ENCODE measurements around the gene PAK2.
"Not testable (repeated sequence)": the region's sequence is repeated elsewhere in the genome, so short reads cannot be mapped to it uniquely, and the experiment has no call there.

The PAK2 gene

GRCh38 chr3:196737655-196738054 lies 2.0 kb upstream of the PAK2 start:
- DNase-seq = no peak

DNA sequence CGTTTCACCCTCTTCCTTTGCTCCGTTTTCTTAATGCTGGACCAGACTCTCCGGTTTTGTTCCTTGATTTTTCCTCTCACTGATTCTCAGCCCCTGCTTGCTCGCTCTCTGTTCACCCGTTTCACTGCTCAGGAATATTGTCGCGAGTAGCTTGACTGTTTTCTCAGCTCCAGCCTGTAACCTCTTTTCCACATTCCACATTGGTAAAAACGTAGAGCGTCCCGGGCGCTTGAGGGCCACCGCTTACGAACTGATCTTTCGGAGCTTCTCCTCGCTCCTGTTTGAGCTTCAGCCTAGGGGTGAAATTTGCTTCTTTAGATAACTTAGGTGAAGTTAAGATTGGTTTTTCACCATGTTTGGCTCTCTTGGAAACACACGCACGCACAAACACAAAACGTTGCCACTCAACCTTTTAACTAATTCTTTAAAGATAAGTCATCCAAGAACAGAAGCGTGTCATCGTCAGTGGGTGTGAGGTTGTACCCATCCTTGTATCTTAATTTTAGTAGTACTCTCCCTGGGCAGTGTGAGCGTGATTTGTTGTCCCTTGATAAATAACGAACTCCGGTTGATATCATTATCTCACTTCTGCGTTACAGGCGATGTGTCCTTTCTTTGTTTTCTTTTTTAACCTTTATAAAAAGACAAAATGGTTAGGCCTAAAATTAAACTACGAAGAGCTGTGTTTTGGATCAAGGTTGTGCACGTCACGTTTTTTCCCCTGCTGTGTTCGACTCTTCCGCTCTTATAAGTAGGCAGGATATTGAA lies 1.0 kb downstream of the PAK2 start:
- peak; percentile 42 for DNase-seq

DNA sequence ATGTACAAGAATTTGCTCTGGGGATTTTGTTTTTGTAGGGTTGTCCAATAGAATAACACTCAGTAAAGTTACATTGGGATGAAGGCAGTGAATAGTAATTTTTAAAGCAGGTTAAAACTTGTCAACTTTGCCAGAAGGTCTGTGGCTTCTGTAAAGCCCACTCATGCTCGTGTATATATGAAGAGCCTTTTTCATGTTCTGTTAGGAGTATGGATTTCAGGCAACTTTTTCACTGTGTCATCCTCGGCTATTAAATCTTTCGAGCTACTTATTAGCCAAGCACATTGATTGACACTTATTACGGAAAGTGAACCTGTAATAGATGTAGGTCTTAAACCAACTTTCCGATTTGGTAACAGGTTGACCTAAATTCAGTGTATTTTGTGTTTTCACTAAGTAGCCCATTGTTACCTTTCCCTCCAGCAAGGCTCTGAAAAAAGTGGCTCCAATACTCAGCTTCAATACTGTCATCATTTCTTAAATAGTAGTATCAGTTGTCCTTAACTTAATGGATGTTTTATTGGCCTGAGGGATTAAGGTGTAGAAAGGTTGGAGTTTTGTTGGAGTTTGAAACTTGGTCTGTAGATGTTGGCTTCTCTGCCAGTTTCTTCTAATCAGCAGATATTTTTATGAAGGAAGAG lies 1.7 kb downstream of the PAK2 start:
- DNase-seq = no peak

DNA sequence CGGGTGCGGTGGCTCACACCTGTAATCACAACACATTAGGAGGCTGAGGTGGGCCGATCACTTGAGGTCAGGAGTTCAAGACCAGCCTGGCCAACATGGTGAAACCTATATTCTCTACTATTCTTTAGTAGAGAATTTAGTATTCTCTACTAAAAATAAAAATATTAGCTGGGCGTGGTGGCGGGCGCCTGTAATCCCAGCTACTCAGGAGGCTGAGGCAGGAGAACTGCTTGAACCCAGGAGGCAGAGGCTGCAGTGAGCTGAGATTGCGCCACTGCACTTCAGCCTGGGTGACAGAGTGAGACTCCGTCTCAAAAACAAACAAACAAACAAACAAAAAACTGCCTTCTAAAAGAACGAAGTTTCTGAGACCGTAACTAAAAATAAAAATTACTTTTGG lies 3.9 kb downstream of the PAK2 start:
- not testable (repeated sequence) for DNase-seq

GRCh38 chr3:196749125-196749524 lies 9.5 kb downstream of the PAK2 start:
- DNase-seq = no peak

DNA sequence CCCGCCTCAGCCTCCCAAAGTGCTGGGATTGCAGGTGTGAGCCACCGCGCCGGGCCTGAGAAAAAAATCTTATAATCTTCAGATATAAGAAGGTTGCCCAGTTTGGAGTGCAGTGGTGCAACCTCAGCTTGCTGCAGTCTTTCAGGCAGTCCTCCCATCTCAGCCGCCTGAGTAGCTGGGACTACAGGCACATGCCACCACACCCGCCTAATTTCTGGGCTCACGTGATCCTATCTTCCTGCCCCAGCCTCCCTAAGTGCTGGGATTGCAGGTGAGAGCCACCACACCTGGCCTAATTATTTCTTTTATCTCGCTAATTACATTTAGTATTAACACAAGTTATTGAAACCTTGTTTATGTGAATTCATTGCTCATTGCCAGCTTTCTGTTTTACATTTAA lies 13.5 kb downstream of the PAK2 start:
- no peak for DNase-seq

GRCh38 chr3:196754091-196754981 lies 14.7 kb downstream of the PAK2 start:
- DNase-seq = no peak

GRCh38 chr3:196756732-196757131 lies 17.1 kb downstream of the PAK2 start:
- DNase-seq = no peak

GRCh38 chr3:196757876-196758739 lies 18.5 kb downstream of the PAK2 start:
- no peak for DNase-seq

GRCh38 chr3:196763179-196763578 lies 23.5 kb downstream of the PAK2 start:
- no peak for DNase-seq

DNA sequence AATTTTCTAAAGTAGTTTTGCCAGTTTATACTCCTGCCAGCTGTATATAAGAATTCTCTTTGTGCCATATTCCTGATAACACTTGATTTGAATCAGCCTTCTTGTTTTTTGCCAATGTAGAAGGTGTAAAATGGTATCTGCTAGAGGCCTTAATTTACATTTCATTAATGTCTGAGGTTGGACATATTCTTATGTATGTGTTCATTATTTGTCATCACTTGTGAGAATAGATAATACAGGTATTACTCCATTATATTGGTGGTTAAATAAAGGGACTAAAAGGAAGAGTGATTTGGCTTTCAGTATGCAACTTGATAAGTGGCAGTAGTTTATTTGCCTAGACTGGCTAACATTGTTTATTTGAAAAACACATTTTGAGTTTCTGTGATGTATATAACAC lies 25.8 kb downstream of the PAK2 start:
- DNase-seq = no peak

DNA sequence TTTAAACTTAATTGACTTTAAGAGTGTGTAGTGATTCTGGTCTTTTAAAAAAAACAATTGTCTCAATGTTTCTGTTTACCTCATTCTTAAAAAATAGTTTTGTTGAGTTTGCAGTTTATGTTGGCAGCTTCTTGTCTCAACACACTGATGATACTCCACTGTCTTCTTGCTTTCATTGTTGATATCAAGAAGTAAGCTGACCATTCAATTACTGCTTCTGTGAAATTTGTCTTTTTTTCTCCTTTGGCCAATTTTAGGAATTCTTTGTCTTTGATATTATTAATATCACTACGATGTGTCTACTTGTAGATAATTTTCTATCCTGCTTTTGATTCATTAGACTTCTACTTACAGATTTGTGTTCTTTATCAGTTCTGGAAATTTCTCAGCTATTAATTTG lies 31.4 kb downstream of the PAK2 start:
- DNase-seq = no peak

GRCh38 chr3:196772102-196772501 lies 32.4 kb downstream of the PAK2 start:
- no peak for DNase-seq

- no peak for DNase-seq
These were observed 33.2 kb downstream of the PAK2 start for GRCh38 chr3:196772897-196773296.

- peak; percentile 25 for DNase-seq
These were observed 34.6 kb downstream of the PAK2 start for GRCh38 chr3:196774191-196774820.

DNA sequence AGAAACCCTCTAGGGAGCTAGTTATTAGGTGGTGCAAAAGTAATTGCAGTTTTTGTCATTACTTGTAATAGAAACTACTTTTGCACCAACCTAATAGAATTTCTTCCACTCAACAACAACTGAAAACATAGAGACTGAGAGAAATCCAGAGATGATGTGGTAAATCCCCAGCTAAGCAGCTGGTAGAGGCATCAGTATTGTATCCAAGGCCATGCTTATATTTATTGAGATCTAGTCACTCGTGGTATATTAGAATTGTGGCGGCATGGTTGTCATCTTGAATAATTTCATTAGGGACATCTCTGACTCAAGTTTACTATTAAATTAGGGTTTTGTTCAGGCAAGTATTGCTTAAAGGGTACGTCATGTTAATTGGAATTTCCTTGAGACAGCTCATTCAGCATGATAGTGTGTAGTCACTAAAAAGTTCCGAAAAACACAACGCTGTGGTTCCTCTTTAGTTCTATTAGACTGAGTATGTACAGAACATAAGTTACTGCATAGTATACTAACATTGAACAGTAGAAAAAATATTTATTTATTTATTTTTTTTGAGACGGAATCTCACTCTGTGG lies 35.3 kb downstream of the PAK2 start:
- DNase-seq = no peak

DNA sequence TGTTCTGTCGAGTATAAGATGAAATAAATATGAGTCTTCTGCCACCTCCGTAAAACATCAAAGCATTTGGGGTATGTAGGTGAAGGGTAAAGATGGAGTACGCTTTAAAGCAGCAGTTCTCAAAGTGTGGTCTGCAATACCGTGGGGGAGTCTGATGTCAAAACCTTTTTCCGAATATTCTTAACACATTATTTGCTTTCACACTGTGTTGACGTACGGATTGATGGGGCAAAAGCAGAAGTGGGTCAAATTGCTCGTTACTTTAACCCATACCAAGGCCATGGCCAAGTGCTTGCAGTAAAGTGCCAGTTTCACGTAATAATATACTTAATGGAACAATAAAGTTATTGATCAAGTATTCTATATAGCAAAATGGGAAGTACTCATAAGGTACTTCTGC lies 36.3 kb downstream of the PAK2 start:
- no peak for DNase-seq

DNA sequence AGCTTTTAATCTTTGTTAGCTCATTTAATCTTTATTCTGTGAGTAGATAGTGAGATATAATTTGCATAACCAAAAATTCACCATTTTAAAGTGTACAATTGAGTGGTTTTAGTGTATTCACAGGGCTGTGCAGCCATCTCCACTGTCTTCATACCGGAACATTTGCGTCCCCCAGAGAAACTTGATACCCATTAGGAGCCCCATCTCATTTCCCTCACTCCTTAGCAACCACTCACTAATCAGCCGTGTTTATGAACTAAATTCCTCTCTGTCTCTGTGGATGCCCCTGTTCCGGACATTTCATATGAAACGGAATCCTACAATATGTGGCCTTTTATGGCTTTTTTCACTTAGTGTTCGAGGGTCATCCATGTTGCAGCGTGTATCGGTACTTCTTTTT lies 38.2 kb downstream of the PAK2 start:
- DNase-seq = no peak

- DNase-seq = no peak
These were observed 39.1 kb downstream of the PAK2 start for GRCh38 chr3:196778755-196779154.

DNA sequence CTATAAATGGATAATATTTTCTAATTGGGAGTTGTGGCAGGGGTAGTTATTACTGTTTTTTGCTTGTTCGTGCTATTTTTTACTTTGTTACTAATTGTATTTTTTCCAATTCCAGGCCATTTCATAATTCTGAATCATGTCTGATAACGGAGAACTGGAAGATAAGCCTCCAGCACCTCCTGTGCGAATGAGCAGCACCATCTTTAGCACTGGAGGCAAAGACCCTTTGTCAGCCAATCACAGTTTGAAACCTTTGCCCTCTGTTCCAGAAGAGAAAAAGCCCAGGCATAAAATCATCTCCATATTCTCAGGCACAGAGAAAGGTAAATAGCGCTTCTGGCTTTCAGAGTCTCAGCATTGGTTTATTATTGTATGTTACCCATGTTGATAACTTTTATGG lies 42.9 kb downstream of the PAK2 start:
- DNase-seq = no peak

- DNase-seq = no peak
These were observed 48.9 kb downstream of the PAK2 start for GRCh38 chr3:196788528-196788927.

GRCh38 chr3:196789885-196790359 lies 50.3 kb downstream of the PAK2 start:
- no peak for DNase-seq
